CD4-positive, alpha-beta T cell treated with Interferon gamma for 1 hour (primary cell): ENCODE results near the gene LASP1.

Experiments
- DNase-seq: peaks from one replicate; pipeline ENCODE4 v3.0.0-alpha.2; 2020

Gene LASP1

GRCh38 chr17:38870259-38871165, 654 bp downstream of the LASP1 start:
- DNase-seq, result peak; percentile 67

- DNase-seq, result peak; percentile 58
Observed at GRCh38 chr17:38871247-38872015, 1.6 kb downstream of the LASP1 start.

- no peak for DNase-seq
Observed at GRCh38 chr17:38872027-38872511, 2.2 kb downstream of the LASP1 start.

- DNase-seq, result no peak
Observed at GRCh38 chr17:38872671-38873385, 3.0 kb downstream of the LASP1 start.

- DNase-seq, result no peak
Observed at GRCh38 chr17:38873640-38874380, 4.0 kb downstream of the LASP1 start.

- DNase-seq, result no peak
Observed at GRCh38 chr17:38874505-38875400, 4.9 kb downstream of the LASP1 start.

GRCh38 chr17:38875477-38876075, 5.7 kb downstream of the LASP1 start:
- no peak for DNase-seq

- DNase-seq, result peak; percentile 63
Observed at GRCh38 chr17:38877130-38877851, 7.4 kb downstream of the LASP1 start.

- DNase-seq, result no peak
Observed at GRCh38 chr17:38879878-38880665, 10.2 kb downstream of the LASP1 start.

- peak; percentile 34 for DNase-seq
Observed at GRCh38 chr17:38881600-38882191, 11.8 kb downstream of the LASP1 start.

- DNase-seq, result no peak
Observed at GRCh38 chr17:38882870-38883269, 13.0 kb downstream of the LASP1 start.

GRCh38 chr17:38883592-38884526, 14.0 kb downstream of the LASP1 start:
- no peak for DNase-seq

- DNase-seq, result no peak
Observed at GRCh38 chr17:38885044-38885727, 15.3 kb downstream of the LASP1 start.

GRCh38 chr17:38885728-38886642, 16.1 kb downstream of the LASP1 start:
- no peak for DNase-seq

- DNase-seq, result no peak
Observed at GRCh38 chr17:38886643-38887010, 16.8 kb downstream of the LASP1 start.

GRCh38 chr17:38888842-38889241, 19.0 kb downstream of the LASP1 start:
- DNase-seq, result no peak
